NCI-H526 (cell line): ENCODE data around the gene C2.
"Not testable (repeated sequence)": the region's sequence is repeated elsewhere in the genome, so short reads cannot be mapped to it uniquely, and the experiment has no call there.

Experiments
- DNase-seq, 2 experiments: peaks; one replicate each; lab custom pipeline; 2025; lab: John Stamatoyannopoulos, UW

Gene C2

GRCh38 chr6:31979238-31979898, 51.9 kb downstream of the C2 start:
- DNase-seq: no peak

GRCh38 chr6:31980195-31980876, 52.8 kb downstream of the C2 start:
- not testable (repeated sequence) for DNase-seq

GRCh38 chr6:31980998-31981397, 53.5 kb downstream of the C2 start:
- DNase-seq: not testable (repeated sequence)

GRCh38 chr6:31981744-31982143, 54.2 kb downstream of the C2 start, which contains the start of gene C4A:
TSS of gene C4A (plus strand) at chr6:31982057. CDS start at chr6:31982108, 51 bp downstream.
- not testable (repeated sequence) for DNase-seq

GRCh38 chr6:31989363-31989762, 61.8 kb downstream of the C2 start:
- not testable (repeated sequence) for DNase-seq

- not testable (repeated sequence) for DNase-seq
These were observed 66.9 kb downstream of the C2 start for GRCh38 chr6:31994421-31994820.
